Esophagus muscularis mucosa (tissue), 4 donors: ENCODE results near the gene RASL12. TPM values are rescaled to one million over a fixed set of nuclear protein-coding genes. Genes with fewer than 3 reads are reported as not detected.
"Not testable (repeated sequence)": the region's sequence is repeated elsewhere in the genome, so short reads cannot be mapped to it uniquely, and the experiment has no call there.

Experiments
- DNase-seq: peaks from one replicate; pipeline ENCODE4 v3.0.0-alpha.2; 2017; ENCODE audit errors: extremely low spot score
- H3K27ac ChIP-seq, 4 donors: fragments of 200-600 bp; sonication (generic); replicated peaks in 1 of 4; 1 replicate in 3 of 4; 2 replicates in 1 of 4; pipeline ENCODE4 v1.5.1; 2016 to 2019; ENCODE audit warnings: mild to moderate bottlenecking in 1 of 4
- H3K27me3 ChIP-seq, 4 donors: fragments of 200-600 bp; sonication (generic); one replicate each; pipeline versions ENCODE4 v1.5.1 to v1.6.0; 2016 to 2019
- H3K36me3 ChIP-seq, 4 donors: fragments of 200-600 bp; sonication (generic); one replicate each; pipeline ENCODE4 v1.5.1; 2016 to 2019
- H3K4me1 ChIP-seq, 4 donors: fragments of 200-600 bp; sonication (generic); one replicate each; pipeline ENCODE4 v1.5.1; 2016 to 2019
- H3K4me3 ChIP-seq, 4 donors: fragments of 200-600 bp; sonication (generic); 1 replicate in 2 of 4; 2 replicates in 2 of 4; pipeline ENCODE4 v1.5.1; 2016 to 2019; ENCODE audit warnings: mild to moderate bottlenecking in 4 of 4, moderate library complexity in 1 of 4
- H3K9me3 ChIP-seq, 4 donors: fragments of 200-600 bp; sonication (generic); 1 replicate in 3 of 4; 2 replicates in 1 of 4; pipeline ENCODE4 v1.5.1; 2016 to 2019
- EP300 ChIP-seq: sonication (generic); formaldehyde crosslinking; IDR thresholded peaks from one replicate; pipeline ENCODE4 v1.6.1; 2017; ENCODE audit warnings: antibody characterized with exemption
- POLR2A ChIP-seq: fragments of 450-650 bp; IDR thresholded peaks from one replicate; pipeline ENCODE4 v1.6.1; 2017; ENCODE audit warnings: antibody characterized with exemption, moderate library complexity, mild to moderate bottlenecking, low read depth
- POLR2AphosphoS5 ChIP-seq, 2 donors: sonication (generic); formaldehyde crosslinking; IDR thresholded peaks; one replicate each; pipeline ENCODE4 v1.6.1; 2017; ENCODE audit warnings: antibody characterized with exemption in 2 of 2
- WGBS: methylation state at CpG from one replicate; pipeline ENCODE4 v1.1.5; 2018; 5-methylcytosine and 5-hydroxymethylcytosine counted together
- intact Hi-C: fragments of 100-400 bp; cut with DNase I; formaldehyde crosslinking; loops from one replicate; pipeline ENCODE4 v1.15.1; 2023
- total RNA-seq, 4 donors: library from RNA; depleted of rRNA; stranded (reverse); fragments of >200 nt; gene quantifications; one replicate each; pipeline versions ENCODE4 v1.1.0 to v1.2.1, GENCODE V29; 2016
- TF ChIP-seq, protein P1 (sequence below), 3 experiments: fragments of 200-600 bp in 2 of 3; fragments of 450-650 bp in 1 of 3; sonication (generic) in 2 of 3; IDR thresholded peaks; one replicate each; pipeline ENCODE4 v1.5.1; 2017 to 2019; ENCODE audit warnings: antibody characterized with exemption in 3 of 3, mild to moderate bottlenecking in 2 of 3, moderate library complexity in 1 of 3

Gene RASL12
- total RNA-seq, 4 donors from 2014 or later: 123 to 216 (median 198) TPM

DNA sequence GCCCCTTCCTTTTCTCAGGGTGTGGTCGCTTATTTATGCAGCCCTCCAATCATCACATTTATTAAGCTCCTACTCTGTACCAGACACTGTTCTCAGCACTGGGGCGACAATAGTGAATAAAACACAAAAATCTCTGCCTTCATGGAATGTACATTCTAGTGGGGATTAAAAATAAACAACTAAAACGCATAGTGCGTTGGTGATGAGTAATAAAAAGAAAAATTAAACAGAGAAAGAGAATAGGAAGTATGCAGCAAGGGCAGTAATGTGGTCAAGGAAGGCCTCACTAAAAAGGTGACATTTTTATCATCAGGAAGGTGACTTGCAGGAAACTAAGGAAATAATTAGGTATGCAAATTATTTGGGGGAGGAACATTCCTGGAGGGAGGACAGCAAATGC, 17.5 kb downstream of the RASL12 start:
- Histone ChIP-seq H3K36me3 (peaks cover 13 to 39% (median 22%) of the 10 kb centered on the region in 4 donors), H3K9me3 (no peaks in the 10 kb centered on the region), H3K4me3 (no peak overlapping the region), H3K27me3 (no peaks in the 10 kb centered on the region), H3K4me1 (peaks cover 23 to 47% (median 41%) of the 10 kb centered on the region in 4 donors), H3K27ac (peak overlapping the region; percentile 36 to 72 (median 56))
- 38% methylated on average over 4 of the region's 4 CpGs for WGBS
- intact Hi-C loops: no loop called here
- no peak for DNase-seq
- TF ChIP-seq POLR2A (no peak), POLR2AphosphoS5 (IDR thresholded peaks at IDR 0.05) (no peak), EP300 (no peak)
- TF ChIP-seq, protein P1, sequence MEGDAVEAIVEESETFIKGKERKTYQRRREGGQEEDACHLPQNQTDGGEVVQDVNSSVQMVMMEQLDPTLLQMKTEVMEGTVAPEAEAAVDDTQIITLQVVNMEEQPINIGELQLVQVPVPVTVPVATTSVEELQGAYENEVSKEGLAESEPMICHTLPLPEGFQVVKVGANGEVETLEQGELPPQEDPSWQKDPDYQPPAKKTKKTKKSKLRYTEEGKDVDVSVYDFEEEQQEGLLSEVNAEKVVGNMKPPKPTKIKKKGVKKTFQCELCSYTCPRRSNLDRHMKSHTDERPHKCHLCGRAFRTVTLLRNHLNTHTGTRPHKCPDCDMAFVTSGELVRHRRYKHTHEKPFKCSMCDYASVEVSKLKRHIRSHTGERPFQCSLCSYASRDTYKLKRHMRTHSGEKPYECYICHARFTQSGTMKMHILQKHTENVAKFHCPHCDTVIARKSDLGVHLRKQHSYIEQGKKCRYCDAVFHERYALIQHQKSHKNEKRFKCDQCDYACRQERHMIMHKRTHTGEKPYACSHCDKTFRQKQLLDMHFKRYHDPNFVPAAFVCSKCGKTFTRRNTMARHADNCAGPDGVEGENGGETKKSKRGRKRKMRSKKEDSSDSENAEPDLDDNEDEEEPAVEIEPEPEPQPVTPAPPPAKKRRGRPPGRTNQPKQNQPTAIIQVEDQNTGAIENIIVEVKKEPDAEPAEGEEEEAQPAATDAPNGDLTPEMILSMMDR (IDR thresholded peaks at IDR 0.05): no peak

DNA sequence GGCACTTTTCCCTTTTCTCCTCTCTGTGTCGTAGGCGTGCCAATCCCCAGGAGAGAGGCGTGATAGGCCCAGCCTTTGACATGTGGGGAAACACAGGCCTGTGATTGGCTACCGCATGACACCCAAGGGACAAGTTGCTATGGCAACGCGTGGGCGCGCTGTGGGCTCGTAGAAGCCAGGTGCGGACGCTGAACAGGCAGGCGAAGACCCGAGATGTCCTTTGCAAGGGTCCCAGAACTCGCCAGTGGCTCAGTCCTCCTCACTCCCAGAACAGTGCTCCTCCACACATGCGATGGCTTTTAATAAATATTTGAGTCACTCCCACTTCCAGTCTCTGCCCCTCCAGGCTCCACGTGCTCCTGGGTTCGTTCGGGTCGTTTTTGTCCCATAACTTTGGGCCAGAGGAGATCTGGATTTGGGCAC, 18.4 kb downstream of the RASL12 start:
- Histone ChIP-seq H3K27me3 (no peaks in the 10 kb centered on the region), H3K4me1 (peaks cover 14 to 47% (median 36%) of the 10 kb centered on the region in 4 donors), H3K27ac (peak overlapping the region; percentile 36 to 72 (median 56)), H3K4me3 (peak overlapping the region; percentile 21 to 47 (median 30)), H3K36me3 (peaks cover 7 to 33% (median 20%) of the 10 kb centered on the region in 4 donors), H3K9me3 (no peaks in the 10 kb centered on the region)
- TF ChIP-seq POLR2A: no peak
- peak; percentile 19 to 59 for TF ChIP-seq POLR2AphosphoS5 (IDR thresholded peaks at IDR 0.05)
- DNase-seq: no peak
- intact Hi-C loops: no loop called here
- WGBS: 20% methylated on average over 7 of the region's 19 CpGs

DNA sequence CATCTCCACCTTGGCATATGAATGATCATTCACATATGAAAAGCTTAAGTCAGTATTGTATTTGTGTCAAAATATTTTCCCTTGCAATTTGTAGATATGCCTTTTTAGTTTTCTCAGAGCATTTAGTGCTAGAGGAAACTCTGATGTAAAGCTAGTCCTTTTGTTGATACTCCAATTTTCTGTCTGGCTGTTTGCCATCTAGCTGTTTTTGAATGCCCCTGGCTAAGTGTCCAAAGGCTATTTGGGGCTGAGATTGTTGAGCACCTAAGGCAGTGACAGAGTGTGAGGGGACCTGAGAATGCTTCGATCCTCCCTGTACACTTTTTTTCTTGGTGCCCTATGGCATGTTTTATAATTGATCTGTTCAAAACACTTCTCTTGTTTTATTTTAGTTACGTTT, 19.6 kb downstream of the RASL12 start:
- Histone ChIP-seq H3K27me3 (no peaks in the 10 kb centered on the region), H3K4me1 (peaks cover 14 to 46% (median 42%) of the 10 kb centered on the region in 4 donors), H3K27ac (peak overlapping the region; percentile 9 to 55 (median 47)), H3K9me3 (no peaks in the 10 kb centered on the region), H3K4me3 (no peak overlapping the region), H3K36me3 (peaks cover 0 to 21% (median 12%) of the 10 kb centered on the region in 4 donors)
- no peak for DNase-seq
- intact Hi-C loops: no loop called here
- TF ChIP-seq, protein P1 (IDR thresholded peaks at IDR 0.05): no peak
- TF ChIP-seq EP300 (no peak), POLR2AphosphoS5 (IDR thresholded peaks at IDR 0.05) (no peak), POLR2A (no peak)
- WGBS: 40% methylated on average over 2 of the region's 2 CpGs

DNA sequence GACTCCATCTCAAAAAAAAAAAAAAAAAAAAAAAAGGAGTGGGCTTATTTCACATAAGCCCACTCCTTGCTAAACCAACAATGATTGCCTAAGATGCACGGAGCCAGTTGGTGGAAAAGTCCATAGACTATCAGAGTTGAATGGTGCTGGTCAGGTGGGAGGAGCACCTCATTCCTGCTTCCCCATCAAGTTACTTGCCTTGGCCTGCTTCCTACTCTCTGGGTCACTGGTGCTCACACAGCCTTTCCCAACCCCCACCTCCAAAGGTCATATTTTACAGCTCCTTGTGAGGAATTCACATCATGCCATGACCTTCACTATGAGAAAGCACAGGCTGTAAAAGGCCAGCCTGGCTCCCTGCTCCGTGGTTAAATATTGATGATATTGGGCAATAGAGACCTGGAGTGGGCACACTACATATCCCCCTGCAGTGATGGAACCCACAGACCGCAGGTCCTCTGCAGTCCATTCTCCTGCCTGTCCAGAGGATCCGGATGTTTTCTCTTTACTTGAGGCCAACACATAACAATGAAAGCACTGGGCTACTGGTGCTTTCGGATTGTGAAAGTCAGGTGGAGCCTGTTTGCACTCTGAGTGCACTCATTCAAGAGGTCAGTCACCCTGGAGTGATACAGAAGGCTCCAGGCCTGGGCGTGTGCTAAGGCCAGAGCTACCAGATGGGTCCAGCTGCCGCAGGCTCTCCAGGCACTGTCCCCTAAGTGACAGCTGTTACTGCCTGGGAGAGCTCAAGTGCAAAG, 22.9 kb downstream of the RASL12 start, which contains the start of gene SLC51B:
Gene SLC51B, plus strand, starts transcription at position 664 of the 758 bp plus-strand sequence. CDS start 4,618 bp downstream, outside the sequence.
- WGBS: 89% methylated on average over 6 of the region's 7 CpGs
- Histone ChIP-seq H3K27me3 (no peaks in the 10 kb centered on the region), H3K36me3 (peaks cover 0 to 4% (median 0%) of the 10 kb centered on the region in 4 donors), H3K4me3 (no peak within 1 kb of the TSS), H3K9me3 (no peaks in the 10 kb centered on the region), H3K27ac (peak within 1 kb of the TSS in 2 of 4 donors; percentile 8 to 36), H3K4me1 (peaks cover 15 to 44% (median 35%) of the 10 kb centered on the region in 4 donors)
- no peak for DNase-seq
- intact Hi-C loops: no loop called here
- TF ChIP-seq, protein P1 (IDR thresholded peaks at IDR 0.05): no peak
- TF ChIP-seq POLR2A (no peak), EP300 (no peak), POLR2AphosphoS5 (IDR thresholded peaks at IDR 0.05) (peak; percentile 40 to 74)

DNA sequence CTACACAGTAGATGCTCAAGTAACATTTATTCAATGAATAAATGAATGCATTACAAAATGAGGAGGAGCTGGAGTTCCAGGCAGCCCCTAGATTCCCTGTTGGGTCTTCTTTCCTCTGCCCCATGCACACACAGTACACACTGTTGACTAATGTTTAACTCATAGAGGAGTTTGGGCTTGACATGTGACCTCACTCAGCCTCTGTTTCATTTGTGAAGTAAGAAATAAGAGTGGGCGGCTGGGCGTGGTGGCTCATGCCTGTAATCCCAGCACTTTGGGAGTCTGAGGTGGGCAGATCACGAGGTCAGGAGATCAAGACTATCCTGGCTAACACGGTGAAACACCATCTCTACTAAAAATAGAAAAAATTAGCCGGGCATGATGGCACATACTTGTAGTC, 23.6 kb downstream of the RASL12 start:
- H3K27me3 ChIP-seq, intact Hi-C loops, DNase-seq, H3K9me3 ChIP-seq, H3K36me3 ChIP-seq, H3K27ac ChIP-seq, H3K4me3 ChIP-seq: not testable (repeated sequence)
- 86% methylated on average over 5 of the region's 5 CpGs for WGBS
- H3K4me1 ChIP-seq: peaks cover 8 to 39% (median 28%) of the 10 kb centered on the region in 4 donors
